Prostate gland (tissue), 2 donors: Measurements from ENCODE around the gene EHBP1.

ENCODE experiments used
- POLR2A ChIP-seq: fragments of 450-650 bp; IDR thresholded peaks from one replicate; pipeline ENCODE4 v1.6.1; 2016; ENCODE audit warnings: antibody characterized with exemption, mild to moderate bottlenecking
- POLR2AphosphoS5 ChIP-seq: sonication (generic); formaldehyde crosslinking; IDR thresholded peaks from one replicate; pipeline ENCODE4 v1.6.1; 2017; ENCODE audit warnings: antibody characterized with exemption
- TF ChIP-seq, protein P1 (sequence below), 4 experiments: fragments of 200-600 bp in 2 of 4; fragments of 450-650 bp in 2 of 4; sonication (generic) in 2 of 4; IDR thresholded peaks; 1 replicate in 3 of 4; 2 replicates in 1 of 4; pipeline ENCODE4 v1.5.1; 2016 to 2019; ENCODE audit warnings: antibody characterized with exemption in 4 of 4, mild to moderate bottlenecking in 2 of 4, moderate library complexity in 2 of 4

DNA sequence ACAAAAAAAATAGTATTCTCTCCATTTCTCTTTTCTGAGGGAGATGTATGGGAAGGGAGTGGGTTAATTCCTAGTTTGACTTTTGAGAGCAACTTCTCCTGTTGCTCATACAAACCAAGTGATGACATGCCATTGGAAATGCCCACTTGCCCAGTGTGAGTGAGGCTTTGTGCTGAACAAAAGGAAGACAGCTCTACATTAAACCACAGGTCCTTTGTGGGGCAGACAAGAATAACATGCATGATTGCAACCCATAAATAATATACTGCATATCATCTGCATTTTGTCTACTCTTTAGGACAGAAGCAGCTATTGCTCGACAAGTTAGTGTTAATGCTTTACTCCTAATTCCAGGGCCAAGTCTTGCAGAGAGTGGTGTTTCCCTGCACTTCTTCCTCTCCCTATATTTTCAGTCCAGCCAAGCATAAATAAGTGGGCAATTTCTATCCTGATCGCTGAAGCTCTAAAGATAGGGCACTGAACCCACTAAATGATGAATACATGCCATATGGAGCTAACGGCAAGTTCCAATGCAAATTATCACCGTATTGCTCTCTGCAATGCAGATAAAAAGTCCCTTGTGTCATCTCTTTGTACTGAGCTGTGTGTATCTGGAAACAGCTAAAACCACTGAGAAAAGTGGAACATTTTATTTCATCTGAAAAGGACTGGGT, 19.4 kb upstream of the EHBP1 start:
- no peak for TF ChIP-seq POLR2A
- TF ChIP-seq, protein P1, sequence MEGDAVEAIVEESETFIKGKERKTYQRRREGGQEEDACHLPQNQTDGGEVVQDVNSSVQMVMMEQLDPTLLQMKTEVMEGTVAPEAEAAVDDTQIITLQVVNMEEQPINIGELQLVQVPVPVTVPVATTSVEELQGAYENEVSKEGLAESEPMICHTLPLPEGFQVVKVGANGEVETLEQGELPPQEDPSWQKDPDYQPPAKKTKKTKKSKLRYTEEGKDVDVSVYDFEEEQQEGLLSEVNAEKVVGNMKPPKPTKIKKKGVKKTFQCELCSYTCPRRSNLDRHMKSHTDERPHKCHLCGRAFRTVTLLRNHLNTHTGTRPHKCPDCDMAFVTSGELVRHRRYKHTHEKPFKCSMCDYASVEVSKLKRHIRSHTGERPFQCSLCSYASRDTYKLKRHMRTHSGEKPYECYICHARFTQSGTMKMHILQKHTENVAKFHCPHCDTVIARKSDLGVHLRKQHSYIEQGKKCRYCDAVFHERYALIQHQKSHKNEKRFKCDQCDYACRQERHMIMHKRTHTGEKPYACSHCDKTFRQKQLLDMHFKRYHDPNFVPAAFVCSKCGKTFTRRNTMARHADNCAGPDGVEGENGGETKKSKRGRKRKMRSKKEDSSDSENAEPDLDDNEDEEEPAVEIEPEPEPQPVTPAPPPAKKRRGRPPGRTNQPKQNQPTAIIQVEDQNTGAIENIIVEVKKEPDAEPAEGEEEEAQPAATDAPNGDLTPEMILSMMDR (IDR thresholded peaks at IDR 0.05): no peak
- TF ChIP-seq POLR2AphosphoS5: no peak
